ENCODE data around the gene ZNF90.
"Not testable (repeated sequence)": the region's sequence is repeated elsewhere in the genome, so short reads cannot be mapped to it uniquely, and the experiment has no call there.

ZNF90 gene

GRCh38 chr19:20077791-20078463 lies at the start of gene ZNF90:
Gene ZNF90 (plus strand): TSS chr19:20078000. CDS start chr19:20078133, 133 bp downstream.
- DNase-seq = peak; percentile 98

GRCh38 chr19:20028611-20029010 lies 49.2 kb upstream of the ZNF90 start:
- DNase-seq = peak; percentile 38

- no peak for DNase-seq
Measured at GRCh38 chr19:20035935-20036334, 41.9 kb upstream of the ZNF90 start.

- DNase-seq = no peak
Measured at GRCh38 chr19:20038358-20039202, 39.2 kb upstream of the ZNF90 start.

- peak; percentile 95 for DNase-seq
Measured at GRCh38 chr19:20039203-20039723, 38.5 kb upstream of the ZNF90 start, which contains the start of gene ZNF682. Gene ZNF682 (minus strand): TSS chr19:20039505. CDS start chr19:20039345, 160 bp downstream.

GRCh38 chr19:20044663-20045062 lies 33.1 kb upstream of the ZNF90 start:
- DNase-seq = no peak

GRCh38 chr19:20045742-20046141 lies 32.1 kb upstream of the ZNF90 start:
- not testable (repeated sequence) for DNase-seq

GRCh38 chr19:20051841-20052768 lies 25.7 kb upstream of the ZNF90 start:
- peak; percentile 97 for DNase-seq

GRCh38 chr19:20058738-20059137 lies 19.1 kb upstream of the ZNF90 start:
- not testable (repeated sequence) for DNase-seq

- DNase-seq = no peak
Measured at GRCh38 chr19:20060282-20060681, 17.5 kb upstream of the ZNF90 start.

- DNase-seq = no peak
Measured at GRCh38 chr19:20066861-20067260, 10.9 kb upstream of the ZNF90 start.

GRCh38 chr19:20067943-20068342 lies 9.9 kb upstream of the ZNF90 start:
- DNase-seq = no peak

GRCh38 chr19:20068559-20068958 lies 9.2 kb upstream of the ZNF90 start:
- DNase-seq = not testable (repeated sequence)

GRCh38 chr19:20070691-20071090 lies 7.1 kb upstream of the ZNF90 start:
- no peak for DNase-seq

GRCh38 chr19:20072936-20073335 lies 4.9 kb upstream of the ZNF90 start:
- DNase-seq = no peak

GRCh38 chr19:20078581-20079031 lies 806 bp downstream of the ZNF90 start:
- DNase-seq = no peak

GRCh38 chr19:20079476-20079875 lies 1.7 kb downstream of the ZNF90 start:
- DNase-seq = no peak

- DNase-seq = no peak
Measured at GRCh38 chr19:20080656-20081055, 2.9 kb downstream of the ZNF90 start.

- DNase-seq = not testable (repeated sequence)
Measured at GRCh38 chr19:20082232-20082833, 4.5 kb downstream of the ZNF90 start.

GRCh38 chr19:20082876-20083275 lies 5.1 kb downstream of the ZNF90 start:
- not testable (repeated sequence) for DNase-seq

- no peak for DNase-seq
Measured at GRCh38 chr19:20102097-20102496, 24.3 kb downstream of the ZNF90 start.
